HG03520 (cell line): ENCODE data around the gene TEKTIP1.

Experiments
- ATAC-seq: cut with Tn5 transposase; IDR thresholded peaks from one replicate; pipeline ENCODE4 v1.9.1; 2021; ENCODE audit warnings: mild to moderate bottlenecking, moderate library complexity; ENCODE audit not compliant: unreplicated experiment

The TEKTIP1 gene

GRCh38 chr19:3535981-3536380 is 3.0 kb upstream of the TEKTIP1 start:
- ATAC-seq = no peak

- no peak for ATAC-seq
These were observed 2.4 kb upstream of the TEKTIP1 start for GRCh38 chr19:3536429-3537100.

GRCh38 chr19:3537101-3537437 is 1.9 kb upstream of the TEKTIP1 start:
- ATAC-seq = no peak

- ATAC-seq = no peak
These were observed 1.3 kb upstream of the TEKTIP1 start for GRCh38 chr19:3537438-3538240.

GRCh38 chr19:3538258-3538929 is 580 bp upstream of the TEKTIP1 start:
- no peak for ATAC-seq

- no peak for ATAC-seq
These were observed 763 bp downstream of the TEKTIP1 start for GRCh38 chr19:3539756-3540118.

- ATAC-seq = no peak
These were observed 4.4 kb downstream of the TEKTIP1 start for GRCh38 chr19:3543150-3544057.

GRCh38 chr19:3544058-3544376 is 5.0 kb downstream of the TEKTIP1 start:
- ATAC-seq = no peak

GRCh38 chr19:3544742-3545668 is 6.0 kb downstream of the TEKTIP1 start:
- no peak for ATAC-seq

- no peak for ATAC-seq
These were observed 6.7 kb downstream of the TEKTIP1 start for GRCh38 chr19:3545669-3546034.

- no peak for ATAC-seq
These were observed 7.1 kb downstream of the TEKTIP1 start for GRCh38 chr19:3546119-3546518.

GRCh38 chr19:3547301-3547731 is 8.3 kb downstream of the TEKTIP1 start:
- no peak for ATAC-seq

GRCh38 chr19:3547767-3548282 is 8.9 kb downstream of the TEKTIP1 start:
- no peak for ATAC-seq

GRCh38 chr19:3548606-3549005 is 9.6 kb downstream of the TEKTIP1 start:
- no peak for ATAC-seq

- ATAC-seq = no peak
These were observed 10.8 kb downstream of the TEKTIP1 start for GRCh38 chr19:3549816-3550215.

GRCh38 chr19:3550947-3551791 is 12.2 kb downstream of the TEKTIP1 start:
- no peak for ATAC-seq

- no peak for ATAC-seq
These were observed 12.8 kb downstream of the TEKTIP1 start for GRCh38 chr19:3551792-3552095.

- ATAC-seq = no peak
These were observed 15.5 kb downstream of the TEKTIP1 start for GRCh38 chr19:3554254-3555083.
